Neural cell (in vitro differentiated cells): ENCODE measurements around the gene ALDH8A1. TPM values are rescaled to one million over a fixed set of nuclear protein-coding genes. Genes with fewer than 3 reads are reported as not detected.

Experiments
- H2AFZ ChIP-seq: fragments of 200-600, 300-800 bp; sonication (generic), shearing (Covaris generic); 2 replicates; pipeline ENCODE4 v1.6.0; 2014; ENCODE audit warnings: low read depth, mild to moderate bottlenecking, antibody characterized with exemption, low read length, moderate library complexity
- H3F3A ChIP-seq: fragments of 200-600 bp; shearing (Covaris generic); 2 replicates; pipeline ENCODE4 v1.6.1; 2016; ENCODE audit warnings: mild to moderate bottlenecking, moderate library complexity, mixed read lengths, antibody characterized with exemption, low read length; ENCODE audit not compliant: insufficient read depth, poor library complexity, severe bottlenecking
- H3K27ac ChIP-seq: fragments of 200-600, 300-800 bp; sonication (generic), shearing (Covaris generic); 2 replicates; pipeline ENCODE4 v1.5.1; 2014; ENCODE audit warnings: mild to moderate bottlenecking, low read length, moderate library complexity
- H3K27me3 ChIP-seq: fragments of 300-800, 200-600 bp; sonication (generic), shearing (Covaris generic); 2 replicates; pipeline ENCODE4 v1.6.0; 2014; ENCODE audit warnings: mild to moderate bottlenecking, low read depth, low read length, moderate library complexity; ENCODE audit not compliant: insufficient read depth
- H3K36me3 ChIP-seq: fragments of 300-800, 200-600 bp; sonication (generic), shearing (Covaris generic); 2 replicates; pipeline ENCODE4 v1.5.1; 2014; ENCODE audit warnings: mild to moderate bottlenecking, antibody characterized with exemption, low read length, moderate library complexity; ENCODE audit not compliant: insufficient read depth
- H3K4me2 ChIP-seq: fragments of 300-800, 200-600 bp; sonication (generic), shearing (Covaris generic); 2 replicates; pipeline ENCODE4 v1.6.0; 2014; ENCODE audit warnings: mild to moderate bottlenecking, low read length
- H3K4me3 ChIP-seq: fragments of 300-800, 200-600 bp; sonication (generic), shearing (Covaris generic); 2 replicates; pipeline ENCODE4 v1.5.1; 2014; ENCODE audit warnings: mild to moderate bottlenecking, low read length, moderate library complexity
- H3K79me2 ChIP-seq: fragments of 200-600 bp; shearing (Covaris generic); replicated peaks from 2 replicates; pipeline ENCODE4 v1.6.0; 2014; ENCODE audit warnings: mild to moderate bottlenecking, low read length, moderate library complexity; ENCODE audit not compliant: insufficient read depth
- H3K9ac ChIP-seq: fragments of 300-800, 200-600 bp; sonication (generic), shearing (Covaris generic); 2 replicates; pipeline ENCODE4 v1.6.1; 2016; ENCODE audit warnings: mild to moderate bottlenecking, low read length, mixed read lengths
- H3K9me2 ChIP-seq: fragments of 200-600 bp; shearing (Covaris generic); 2 replicates; pipeline ENCODE4 v1.6.1; 2016; ENCODE audit warnings: mild to moderate bottlenecking, low read length, mixed read lengths; ENCODE audit not compliant: insufficient read depth
- H3K9me3 ChIP-seq: fragments of 200-600, 300-800 bp; sonication (generic), shearing (Covaris generic); 2 replicates; pipeline ENCODE4 v1.6.1; 2016; ENCODE audit warnings: mild to moderate bottlenecking, mixed run types, low read length, moderate library complexity, mixed read lengths
- H4K20me1 ChIP-seq: fragments of 200-600 bp; shearing (Covaris generic); 2 replicates; pipeline ENCODE4 v1.6.1; 2016; ENCODE audit warnings: mild to moderate bottlenecking, mixed run types; ENCODE audit not compliant: insufficient read depth
- EP300 ChIP-seq: fragments of 450-650 bp; conservative IDR thresholded peaks from 2 replicates; pipeline ENCODE4 v1.6.1; 2014; ENCODE audit warnings: antibody characterized with exemption, mild to moderate bottlenecking, moderate library complexity; ENCODE audit not compliant: poor library complexity, severe bottlenecking
- EZH2 ChIP-seq: fragments of 200-600, 300-800 bp; shearing (Covaris generic), sonication (generic); IDR thresholded peaks from 2 replicates; pipeline ENCODE4 v1.6.1; 2014; ENCODE audit warnings: antibody characterized with exemption, low read length, borderline replicate concordance, mild to moderate bottlenecking; ENCODE audit not compliant: insufficient read depth, poor library complexity, severe bottlenecking
- MXI1 ChIP-seq: fragments of 450-650 bp; conservative IDR thresholded peaks from 2 replicates; pipeline ENCODE4 v1.6.1; 2014; ENCODE audit warnings: antibody characterized with exemption, mild to moderate bottlenecking; ENCODE audit not compliant: poor library complexity, severe bottlenecking
- POLR2AphosphoS5 ChIP-seq: IDR thresholded peaks from 2 replicates; pipeline ENCODE4 v1.6.1; 2012
- RAD21 ChIP-seq: fragments of 450-650 bp; conservative IDR thresholded peaks from 2 replicates; pipeline ENCODE4 v1.6.1; 2014; ENCODE audit warnings: antibody characterized with exemption, mild to moderate bottlenecking, moderate library complexity
- REST ChIP-seq: IDR thresholded peaks from 2 replicates; pipeline ENCODE4 v1.6.1; 2012; ENCODE audit warnings: borderline replicate concordance
- SMC3 ChIP-seq: fragments of 450-650 bp; conservative IDR thresholded peaks from 2 replicates; pipeline ENCODE4 v1.6.1; 2014; ENCODE audit warnings: antibody characterized with exemption, mild to moderate bottlenecking, moderate library complexity; ENCODE audit not compliant: poor library complexity
- TAF1 ChIP-seq: IDR thresholded peaks from 2 replicates; pipeline ENCODE4 v1.6.1; 2012; ENCODE audit warnings: low read depth
- polyA plus RNA-seq: library from polyadenylated mRNA; depleted of rRNA; stranded (reverse); fragments of >200 nt; gene quantifications from 2 replicates; pipeline ENCODE4 v1.2.3, GENCODE V29; 2014
- TF ChIP-seq, protein P1 (sequence below): fragments of 450-650 bp; IDR thresholded peaks from 2 replicates; pipeline ENCODE4 v1.5.1; 2014; ENCODE audit warnings: antibody characterized with exemption, mild to moderate bottlenecking, moderate library complexity; ENCODE audit not compliant: poor library complexity, severe bottlenecking

The ALDH8A1 gene
- polyA plus RNA-seq, 1 donor from 2014 or later, result 6.9 TPM

DNA sequence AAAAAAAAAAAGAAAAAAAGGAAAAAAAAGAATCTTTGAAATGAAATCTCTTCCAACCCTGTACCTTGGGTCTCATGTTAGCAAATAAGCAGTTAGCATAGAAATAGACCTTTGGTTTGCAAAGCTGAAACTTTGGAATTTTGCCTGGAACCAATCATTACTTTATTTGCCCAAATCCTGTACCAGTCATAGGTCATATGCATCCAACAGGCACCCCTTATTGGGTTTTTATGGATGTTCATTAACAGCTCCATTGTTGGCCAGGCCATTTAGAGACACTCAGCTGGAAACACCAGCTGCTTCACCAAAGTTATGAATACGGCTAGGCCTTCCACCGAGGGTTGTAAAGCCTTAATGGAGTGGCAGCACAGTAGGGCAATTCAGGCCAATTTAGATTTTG lies 53.0 kb downstream of the ALDH8A1 start:
- Histone ChIP-seq H3K27ac (no peak overlapping the region), H3K4me3 (no peak overlapping the region), H3K9ac (no peak overlapping the region), H3K36me3 (no peaks in the 10 kb centered on the region), H3K4me2 (no peak overlapping the region), H3F3A (no peaks in the 10 kb centered on the region), H4K20me1 (no peaks in the 10 kb centered on the region), H3K79me2 (no peaks in the 10 kb centered on the region), H2AFZ (no peak overlapping the region), H3K27me3 (no peaks in the 10 kb centered on the region), H3K9me2 (no peaks in the 10 kb centered on the region), H3K9me3 (no peaks in the 10 kb centered on the region)
- TF ChIP-seq, protein P1, sequence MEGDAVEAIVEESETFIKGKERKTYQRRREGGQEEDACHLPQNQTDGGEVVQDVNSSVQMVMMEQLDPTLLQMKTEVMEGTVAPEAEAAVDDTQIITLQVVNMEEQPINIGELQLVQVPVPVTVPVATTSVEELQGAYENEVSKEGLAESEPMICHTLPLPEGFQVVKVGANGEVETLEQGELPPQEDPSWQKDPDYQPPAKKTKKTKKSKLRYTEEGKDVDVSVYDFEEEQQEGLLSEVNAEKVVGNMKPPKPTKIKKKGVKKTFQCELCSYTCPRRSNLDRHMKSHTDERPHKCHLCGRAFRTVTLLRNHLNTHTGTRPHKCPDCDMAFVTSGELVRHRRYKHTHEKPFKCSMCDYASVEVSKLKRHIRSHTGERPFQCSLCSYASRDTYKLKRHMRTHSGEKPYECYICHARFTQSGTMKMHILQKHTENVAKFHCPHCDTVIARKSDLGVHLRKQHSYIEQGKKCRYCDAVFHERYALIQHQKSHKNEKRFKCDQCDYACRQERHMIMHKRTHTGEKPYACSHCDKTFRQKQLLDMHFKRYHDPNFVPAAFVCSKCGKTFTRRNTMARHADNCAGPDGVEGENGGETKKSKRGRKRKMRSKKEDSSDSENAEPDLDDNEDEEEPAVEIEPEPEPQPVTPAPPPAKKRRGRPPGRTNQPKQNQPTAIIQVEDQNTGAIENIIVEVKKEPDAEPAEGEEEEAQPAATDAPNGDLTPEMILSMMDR, result no peak
- TF ChIP-seq REST, result no peak
- no peak for TF ChIP-seq SMC3
- TF ChIP-seq POLR2AphosphoS5, result no peak

DNA sequence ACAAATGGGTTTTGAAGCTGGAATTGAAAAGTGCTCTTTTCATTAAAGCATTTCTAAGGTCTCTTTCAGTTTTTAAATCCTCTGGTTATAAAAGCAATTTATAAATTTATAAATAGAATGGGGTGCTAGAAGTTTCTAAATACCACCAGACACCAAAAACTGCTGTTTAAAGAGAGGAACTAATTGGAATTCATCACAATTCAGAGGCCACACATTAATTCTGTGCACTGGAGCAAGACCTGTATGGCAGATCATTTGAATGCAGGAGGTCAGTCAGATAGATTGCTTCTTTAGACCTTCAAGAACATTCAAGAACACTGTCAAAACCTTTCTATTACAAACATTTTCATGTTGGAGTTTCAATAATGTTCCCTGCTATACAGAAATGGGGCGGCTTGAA lies 55.1 kb downstream of the ALDH8A1 start:
- no peaks in the 10 kb centered on the region for H3K9me3 ChIP-seq
- TF ChIP-seq EP300 (no peak), EZH2 (no peak), REST (no peak), RAD21 (no peak), TAF1 (no peak), POLR2AphosphoS5 (no peak), SMC3 (no peak), MXI1 (no peak)
- TF ChIP-seq, protein P1, result no peak

More for the DNA sequence above, 55.1 kb downstream of the ALDH8A1 start:
- H3K4me2 ChIP-seq, result no peak overlapping the region
- no peak overlapping the region for H2AFZ ChIP-seq
- no peaks in the 10 kb centered on the region for H3K9me2 ChIP-seq
- H3F3A ChIP-seq, result no peaks in the 10 kb centered on the region
- H3K36me3 ChIP-seq, result no peaks in the 10 kb centered on the region
- no peaks in the 10 kb centered on the region for H4K20me1 ChIP-seq
- H3K79me2 ChIP-seq, result no peaks in the 10 kb centered on the region
- H3K27ac ChIP-seq, result no peak overlapping the region
- H3K9ac ChIP-seq, result no peak overlapping the region
- H3K27me3 ChIP-seq, result no peaks in the 10 kb centered on the region
- H3K4me3 ChIP-seq, result no peak overlapping the region
